ENCODE measurements around the gene CPNE7.

The CPNE7 gene

GRCh38 chr16:89561142-89561883 is 14.2 kb upstream of the CPNE7 start:
- Histone ChIP-seq H3K27me3 (ENCODE audit: control insufficient read depth, insufficient read depth, low read length) (no peaks in the 10 kb centered on the region), H3K27ac (ENCODE audit: low read depth, low read length) (peak overlapping the region; percentile 95), H3K4me3 (ENCODE audit: low read depth, low read length) (peak overlapping the region; percentile 88), H3K36me3 (ENCODE audit: control insufficient read depth, insufficient read depth, low read length) (peaks cover 55% of the 10 kb centered on the region), H3K9ac (ENCODE audit: low read length) (peak overlapping the region; percentile 96), H3K4me1 (ENCODE audit: control insufficient read depth, insufficient read depth, low read length) (peaks cover 39% of the 10 kb centered on the region), H3K9me3 (ENCODE audit: control insufficient read depth, insufficient read depth, low read depth, low read length) (no peaks in the 10 kb centered on the region)

GRCh38 chr16:89561884-89562599 is 13.5 kb upstream of the CPNE7 start:
- Histone ChIP-seq H3K4me3 (ENCODE audit: low read depth, low read length) (peak overlapping the region; percentile 88), H3K27ac (ENCODE audit: low read depth, low read length) (peak overlapping the region; percentile 95; the same call in 1 of the 2 replicates), H3K4me1 (ENCODE audit: control insufficient read depth, insufficient read depth, low read length) (peaks cover 39% of the 10 kb centered on the region), H3K9me3 (ENCODE audit: control insufficient read depth, insufficient read depth, low read depth, low read length) (no peaks in the 10 kb centered on the region), H3K36me3 (ENCODE audit: control insufficient read depth, insufficient read depth, low read length) (peaks cover 47% of the 10 kb centered on the region), H3K9ac (ENCODE audit: low read length) (peak overlapping the region; percentile 96), H3K27me3 (ENCODE audit: control insufficient read depth, insufficient read depth, low read length) (no peaks in the 10 kb centered on the region)

- Histone ChIP-seq H3K36me3 (ENCODE audit: control insufficient read depth, insufficient read depth, low read length) (peaks cover 44% of the 10 kb centered on the region), H3K9ac (ENCODE audit: low read length) (no peak overlapping the region), H3K4me1 (ENCODE audit: control insufficient read depth, insufficient read depth, low read length) (peaks cover 39% of the 10 kb centered on the region), H3K27me3 (ENCODE audit: control insufficient read depth, insufficient read depth, low read length) (no peaks in the 10 kb centered on the region), H3K4me3 (ENCODE audit: low read depth, low read length) (peak overlapping the region; percentile 88; the same call in 1 of the 2 replicates), H3K27ac (ENCODE audit: low read depth, low read length) (no peak overlapping the region), H3K9me3 (ENCODE audit: control insufficient read depth, insufficient read depth, low read depth, low read length) (no peaks in the 10 kb centered on the region)
These were observed 12.6 kb upstream of the CPNE7 start for GRCh38 chr16:89562939-89563338.

GRCh38 chr16:89563639-89564392 is 11.7 kb upstream of the CPNE7 start:
- H3K36me3 ChIP-seq (ENCODE audit: control insufficient read depth, insufficient read depth, low read length): peaks cover 43% of the 10 kb centered on the region
- peak overlapping the region; percentile 3 for H3K4me3 ChIP-seq (ENCODE audit: low read depth, low read length)
- H3K9me3 ChIP-seq (ENCODE audit: control insufficient read depth, insufficient read depth, low read depth, low read length): no peaks in the 10 kb centered on the region
- no peaks in the 10 kb centered on the region for H3K27me3 ChIP-seq (ENCODE audit: control insufficient read depth, insufficient read depth, low read length)
- peaks cover 39% of the 10 kb centered on the region for H3K4me1 ChIP-seq (ENCODE audit: control insufficient read depth, insufficient read depth, low read length)
- H3K9ac ChIP-seq (ENCODE audit: low read length): peak overlapping the region; percentile 6
- no peak overlapping the region for H3K27ac ChIP-seq (ENCODE audit: low read depth, low read length)

- H3K4me3 ChIP-seq (ENCODE audit: low read depth, low read length): peak overlapping the region; percentile 51
- no peaks in the 10 kb centered on the region; the same call in 1 of the 2 replicates for H3K27me3 ChIP-seq (ENCODE audit: control insufficient read depth, insufficient read depth, low read length)
- no peak overlapping the region; the same call in 1 of the 2 replicates for H3K27ac ChIP-seq (ENCODE audit: low read depth, low read length)
- H3K9ac ChIP-seq (ENCODE audit: low read length): peak overlapping the region; percentile 24
- H3K36me3 ChIP-seq (ENCODE audit: control insufficient read depth, insufficient read depth, low read length): peaks cover 43% of the 10 kb centered on the region
- H3K4me1 ChIP-seq (ENCODE audit: control insufficient read depth, insufficient read depth, low read length): peaks cover 39% of the 10 kb centered on the region
- H3K9me3 ChIP-seq (ENCODE audit: control insufficient read depth, insufficient read depth, low read depth, low read length): no peaks in the 10 kb centered on the region
These were observed 10.9 kb upstream of the CPNE7 start for GRCh38 chr16:89564476-89565255.

- H3K9ac ChIP-seq (ENCODE audit: low read length): peak overlapping the region; percentile 36
- peak overlapping the region; percentile 51 for H3K4me3 ChIP-seq (ENCODE audit: low read depth, low read length)
- H3K27ac ChIP-seq (ENCODE audit: low read depth, low read length): no peak overlapping the region
- no peaks in the 10 kb centered on the region for H3K9me3 ChIP-seq (ENCODE audit: control insufficient read depth, insufficient read depth, low read depth, low read length)
- peaks cover 39% of the 10 kb centered on the region for H3K4me1 ChIP-seq (ENCODE audit: control insufficient read depth, insufficient read depth, low read length)
- H3K27me3 ChIP-seq (ENCODE audit: control insufficient read depth, insufficient read depth, low read length): peaks cover 5% of the 10 kb centered on the region; the same call in 1 of the 2 replicates
- H3K36me3 ChIP-seq (ENCODE audit: control insufficient read depth, insufficient read depth, low read length): peaks cover 43% of the 10 kb centered on the region
These were observed 10.4 kb upstream of the CPNE7 start for GRCh38 chr16:89565256-89565505.

- Histone ChIP-seq H3K9ac (ENCODE audit: low read length) (peak overlapping the region; percentile 36), H3K27me3 (ENCODE audit: control insufficient read depth, insufficient read depth, low read length) (peaks cover 6% of the 10 kb centered on the region; the same call in 1 of the 2 replicates), H3K4me3 (ENCODE audit: low read depth, low read length) (peak overlapping the region; percentile 51), H3K9me3 (ENCODE audit: control insufficient read depth, insufficient read depth, low read depth, low read length) (no peaks in the 10 kb centered on the region), H3K27ac (ENCODE audit: low read depth, low read length) (no peak overlapping the region), H3K36me3 (ENCODE audit: control insufficient read depth, insufficient read depth, low read length) (peaks cover 43% of the 10 kb centered on the region), H3K4me1 (ENCODE audit: control insufficient read depth, insufficient read depth, low read length) (peaks cover 39% of the 10 kb centered on the region)
These were observed 9.8 kb upstream of the CPNE7 start for GRCh38 chr16:89565506-89566372.

GRCh38 chr16:89567656-89568594 is 7.6 kb upstream of the CPNE7 start:
- no peak overlapping the region for H3K9ac ChIP-seq (ENCODE audit: low read length)
- no peak overlapping the region for H3K27ac ChIP-seq (ENCODE audit: low read depth, low read length)
- H3K4me3 ChIP-seq (ENCODE audit: low read depth, low read length): no peak overlapping the region
- H3K27me3 ChIP-seq (ENCODE audit: control insufficient read depth, insufficient read depth, low read length): peaks cover 16% of the 10 kb centered on the region; the same call in 1 of the 2 replicates
- H3K4me1 ChIP-seq (ENCODE audit: control insufficient read depth, insufficient read depth, low read length): peaks cover 29% of the 10 kb centered on the region
- H3K9me3 ChIP-seq (ENCODE audit: control insufficient read depth, insufficient read depth, low read depth, low read length): no peaks in the 10 kb centered on the region
- H3K36me3 ChIP-seq (ENCODE audit: control insufficient read depth, insufficient read depth, low read length): peaks cover 22% of the 10 kb centered on the region

GRCh38 chr16:89569506-89570341 is 5.8 kb upstream of the CPNE7 start:
- peaks cover 20% of the 10 kb centered on the region for H3K4me1 ChIP-seq (ENCODE audit: control insufficient read depth, insufficient read depth, low read length)

More at GRCh38 chr16:89569506-89570341, 5.8 kb upstream of the CPNE7 start:
- Histone ChIP-seq H3K4me3 (ENCODE audit: low read depth, low read length) (no peak overlapping the region), H3K27ac (ENCODE audit: low read depth, low read length) (no peak overlapping the region), H3K27me3 (ENCODE audit: control insufficient read depth, insufficient read depth, low read length) (peaks cover 24% of the 10 kb centered on the region), H3K9me3 (ENCODE audit: control insufficient read depth, insufficient read depth, low read depth, low read length) (no peaks in the 10 kb centered on the region), H3K9ac (ENCODE audit: low read length) (no peak overlapping the region), H3K36me3 (ENCODE audit: control insufficient read depth, insufficient read depth, low read length) (peaks cover 4% of the 10 kb centered on the region; the same call in 1 of the 2 replicates)

Measured in HUES6 (cell line).